Keratinocyte (primary cell): Measurements from ENCODE around the gene SLIT3.

Experiments
- EZH2 ChIP-seq: IDR thresholded peaks from one replicate; pipeline ENCODE4 v1.6.1; 2012; ENCODE audit warnings: inconsistent platforms, mild to moderate bottlenecking, low read length, moderate library complexity
- TF ChIP-seq, protein P1 (sequence below), 3 experiments: IDR thresholded peaks in 1 of 3; conservative IDR thresholded peaks in 1 of 3; optimal IDR thresholded peaks in 1 of 3; 2 replicates in 2 of 3; 3 replicates in 1 of 3; pipeline versions ENCODE3 to v1.5.1; 2011; ENCODE audit warnings: low read length in 3 of 3, mild to moderate bottlenecking in 3 of 3, moderate library complexity in 2 of 3, control low read depth in 1 of 3, inconsistent platforms in 1 of 3; ENCODE audit not compliant: insufficient read depth in 2 of 3; ENCODE audit errors: extremely low read depth in 1 of 3

DNA sequence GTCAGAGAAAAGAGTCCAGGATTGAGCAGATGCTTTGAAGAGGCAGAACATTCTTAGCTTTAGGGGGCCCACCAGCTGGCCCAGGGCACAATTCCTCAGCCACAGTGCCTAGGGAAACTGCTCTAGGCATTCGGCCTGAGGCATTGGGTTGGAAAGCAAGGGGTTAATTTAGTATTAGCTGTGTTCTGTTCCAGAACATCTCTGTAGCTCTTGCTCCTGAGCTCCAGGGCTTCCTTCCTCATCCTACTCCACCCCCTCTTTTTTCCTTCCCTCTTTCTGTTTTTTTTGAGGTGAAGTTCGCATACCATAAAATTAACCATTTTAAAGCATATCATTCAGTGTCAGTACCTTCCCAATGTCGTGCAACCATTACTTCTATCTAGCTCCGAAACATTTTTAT lies 647.3 kb downstream of the SLIT3 start:
- TF ChIP-seq, protein P1, sequence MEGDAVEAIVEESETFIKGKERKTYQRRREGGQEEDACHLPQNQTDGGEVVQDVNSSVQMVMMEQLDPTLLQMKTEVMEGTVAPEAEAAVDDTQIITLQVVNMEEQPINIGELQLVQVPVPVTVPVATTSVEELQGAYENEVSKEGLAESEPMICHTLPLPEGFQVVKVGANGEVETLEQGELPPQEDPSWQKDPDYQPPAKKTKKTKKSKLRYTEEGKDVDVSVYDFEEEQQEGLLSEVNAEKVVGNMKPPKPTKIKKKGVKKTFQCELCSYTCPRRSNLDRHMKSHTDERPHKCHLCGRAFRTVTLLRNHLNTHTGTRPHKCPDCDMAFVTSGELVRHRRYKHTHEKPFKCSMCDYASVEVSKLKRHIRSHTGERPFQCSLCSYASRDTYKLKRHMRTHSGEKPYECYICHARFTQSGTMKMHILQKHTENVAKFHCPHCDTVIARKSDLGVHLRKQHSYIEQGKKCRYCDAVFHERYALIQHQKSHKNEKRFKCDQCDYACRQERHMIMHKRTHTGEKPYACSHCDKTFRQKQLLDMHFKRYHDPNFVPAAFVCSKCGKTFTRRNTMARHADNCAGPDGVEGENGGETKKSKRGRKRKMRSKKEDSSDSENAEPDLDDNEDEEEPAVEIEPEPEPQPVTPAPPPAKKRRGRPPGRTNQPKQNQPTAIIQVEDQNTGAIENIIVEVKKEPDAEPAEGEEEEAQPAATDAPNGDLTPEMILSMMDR (optimal IDR thresholded peaks at IDR 0.05 in 1 of 3, IDR thresholded peaks at IDR 0.05 in 1 of 3, conservative IDR thresholded peaks at IDR 0.05 in 1 of 3; ENCODE audit: extremely low read depth in 1 of 3, insufficient read depth in 2 of 3, low read length in 3 of 3) = no peak
- no peak for TF ChIP-seq EZH2
